Neutrophil (primary cell): ENCODE data around the gene ACCS.

ENCODE experiments used
- H3K27ac ChIP-seq: fragments of 200-600 bp; sonication (generic); 2 replicates; pipeline ENCODE4 v1.5.1; 2016; ENCODE audit warnings: mild to moderate bottlenecking, moderate library complexity
- H3K27me3 ChIP-seq: fragments of 200-600 bp; sonication (generic); 2 replicates; pipeline ENCODE4 v1.6.0; 2016; ENCODE audit warnings: mild to moderate bottlenecking
- H3K36me3 ChIP-seq: fragments of 200-600 bp; sonication (generic); 2 replicates; pipeline ENCODE4 v1.5.1; 2017
- H3K4me1 ChIP-seq, 2 experiments: fragments of 200-600 bp in 1 of 2; sonication (generic) in 1 of 2; 1 replicate in 1 of 2; 2 replicates in 1 of 2; pipeline versions ENCODE4 v1.5.1 to v1.6.1; 2013 to 2016; ENCODE audit warnings: low read depth in 1 of 2, low read length in 1 of 2, mild to moderate bottlenecking in 1 of 2, moderate library complexity in 1 of 2; ENCODE audit not compliant: control insufficient read depth in 1 of 2, insufficient read depth in 1 of 2
- H3K4me3 ChIP-seq, 2 experiments: fragments of 200-600 bp in 1 of 2; sonication (generic) in 1 of 2; 1 replicate in 1 of 2; 2 replicates in 1 of 2; pipeline ENCODE4 v1.5.1; 2013 to 2016; ENCODE audit warnings: low read depth in 1 of 2, low read length in 1 of 2, mild to moderate bottlenecking in 1 of 2, moderate library complexity in 1 of 2
- H3K9me3 ChIP-seq: fragments of 200-600 bp; sonication (generic); 2 replicates; pipeline ENCODE4 v1.5.1; 2016
- TF ChIP-seq, protein P1 (sequence below): fragments of 200-600 bp; sonication (generic); IDR thresholded peaks from 2 replicates; pipeline ENCODE4 v1.5.1; 2016; ENCODE audit warnings: antibody characterized with exemption

ACCS gene

GRCh38 chr11:44104481-44105294 is 38.6 kb downstream of the ACCS start:
- no peaks in the 10 kb centered on the region for H3K27me3 ChIP-seq
- H3K4me1 ChIP-seq: no peaks in the 10 kb centered on the region
- H3K4me3 ChIP-seq: no peak overlapping the region
- TF ChIP-seq, protein P1, sequence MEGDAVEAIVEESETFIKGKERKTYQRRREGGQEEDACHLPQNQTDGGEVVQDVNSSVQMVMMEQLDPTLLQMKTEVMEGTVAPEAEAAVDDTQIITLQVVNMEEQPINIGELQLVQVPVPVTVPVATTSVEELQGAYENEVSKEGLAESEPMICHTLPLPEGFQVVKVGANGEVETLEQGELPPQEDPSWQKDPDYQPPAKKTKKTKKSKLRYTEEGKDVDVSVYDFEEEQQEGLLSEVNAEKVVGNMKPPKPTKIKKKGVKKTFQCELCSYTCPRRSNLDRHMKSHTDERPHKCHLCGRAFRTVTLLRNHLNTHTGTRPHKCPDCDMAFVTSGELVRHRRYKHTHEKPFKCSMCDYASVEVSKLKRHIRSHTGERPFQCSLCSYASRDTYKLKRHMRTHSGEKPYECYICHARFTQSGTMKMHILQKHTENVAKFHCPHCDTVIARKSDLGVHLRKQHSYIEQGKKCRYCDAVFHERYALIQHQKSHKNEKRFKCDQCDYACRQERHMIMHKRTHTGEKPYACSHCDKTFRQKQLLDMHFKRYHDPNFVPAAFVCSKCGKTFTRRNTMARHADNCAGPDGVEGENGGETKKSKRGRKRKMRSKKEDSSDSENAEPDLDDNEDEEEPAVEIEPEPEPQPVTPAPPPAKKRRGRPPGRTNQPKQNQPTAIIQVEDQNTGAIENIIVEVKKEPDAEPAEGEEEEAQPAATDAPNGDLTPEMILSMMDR: no peak
- no peak overlapping the region for H3K27ac ChIP-seq
- H3K9me3 ChIP-seq: no peaks in the 10 kb centered on the region
- H3K36me3 ChIP-seq: peaks cover 13% of the 10 kb centered on the region

GRCh38 chr11:44108260-44108659 is 42.2 kb downstream of the ACCS start:
- Histone ChIP-seq H3K4me3 (no peak overlapping the region), H3K4me1 (peaks cover 3 to 13% of the 10 kb centered on the region in 2 experiments), H3K27ac (no peak overlapping the region), H3K36me3 (peaks cover 13% of the 10 kb centered on the region), H3K9me3 (no peaks in the 10 kb centered on the region), H3K27me3 (no peaks in the 10 kb centered on the region)
- TF ChIP-seq, protein P1: no peak

- Histone ChIP-seq H3K9me3 (no peaks in the 10 kb centered on the region), H3K27me3 (no peaks in the 10 kb centered on the region), H3K36me3 (peaks cover 13% of the 10 kb centered on the region), H3K4me1 (peaks cover 4 to 21% of the 10 kb centered on the region in 2 experiments), H3K27ac (no peak overlapping the region), H3K4me3 (no peak overlapping the region)
- TF ChIP-seq, protein P1: peak; percentile 27
Observed at GRCh38 chr11:44110231-44110679, 44.2 kb downstream of the ACCS start.

- Histone ChIP-seq H3K9me3 (no peaks in the 10 kb centered on the region), H3K4me1 (peaks cover 4 to 33% of the 10 kb centered on the region in 2 experiments), H3K4me3 (no peak overlapping the region), H3K27me3 (no peaks in the 10 kb centered on the region), H3K27ac (no peak overlapping the region), H3K36me3 (peaks cover 13% of the 10 kb centered on the region)
- TF ChIP-seq, protein P1: no peak
Observed at GRCh38 chr11:44112091-44112821, 46.2 kb downstream of the ACCS start.

DNA sequence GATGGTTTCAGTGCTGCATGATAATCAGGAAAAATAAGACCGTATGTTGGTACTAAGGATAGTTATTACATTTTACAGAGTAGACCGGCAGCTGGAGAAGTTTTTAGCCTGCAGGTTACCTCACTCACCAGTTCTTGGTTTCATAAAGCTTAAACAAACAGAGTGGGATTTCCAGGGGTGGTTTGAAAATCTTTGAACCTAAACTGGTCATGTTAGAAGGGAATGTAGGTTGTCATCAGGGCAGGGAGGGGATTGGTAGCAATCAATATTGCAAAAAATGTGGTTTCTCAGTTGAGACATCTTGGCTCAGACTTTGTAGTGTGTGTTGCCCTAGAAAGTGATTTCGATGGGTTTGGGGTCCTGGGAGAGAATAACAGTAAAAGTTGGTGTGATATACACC is 46.9 kb downstream of the ACCS start:
- TF ChIP-seq, protein P1: no peak
- Histone ChIP-seq H3K4me1 (peaks cover 4 to 33% of the 10 kb centered on the region in 2 experiments), H3K36me3 (peaks cover 9% of the 10 kb centered on the region), H3K27ac (no peak overlapping the region), H3K9me3 (no peaks in the 10 kb centered on the region), H3K4me3 (no peak overlapping the region), H3K27me3 (no peaks in the 10 kb centered on the region)
